NCI-H82 treated with DMSO at 0.1 percent for 48 hours (cell line): ENCODE data around the gene SAMD10.
"Not testable (repeated sequence)": the region's sequence is repeated elsewhere in the genome, so short reads cannot be mapped to it uniquely, and the experiment has no call there.

Experiments
- DNase-seq: peaks from one replicate; lab custom pipeline; 2025; ENCODE audit not compliant: unreplicated experiment; lab: John Stamatoyannopoulos, UW

SAMD10 gene

DNA sequence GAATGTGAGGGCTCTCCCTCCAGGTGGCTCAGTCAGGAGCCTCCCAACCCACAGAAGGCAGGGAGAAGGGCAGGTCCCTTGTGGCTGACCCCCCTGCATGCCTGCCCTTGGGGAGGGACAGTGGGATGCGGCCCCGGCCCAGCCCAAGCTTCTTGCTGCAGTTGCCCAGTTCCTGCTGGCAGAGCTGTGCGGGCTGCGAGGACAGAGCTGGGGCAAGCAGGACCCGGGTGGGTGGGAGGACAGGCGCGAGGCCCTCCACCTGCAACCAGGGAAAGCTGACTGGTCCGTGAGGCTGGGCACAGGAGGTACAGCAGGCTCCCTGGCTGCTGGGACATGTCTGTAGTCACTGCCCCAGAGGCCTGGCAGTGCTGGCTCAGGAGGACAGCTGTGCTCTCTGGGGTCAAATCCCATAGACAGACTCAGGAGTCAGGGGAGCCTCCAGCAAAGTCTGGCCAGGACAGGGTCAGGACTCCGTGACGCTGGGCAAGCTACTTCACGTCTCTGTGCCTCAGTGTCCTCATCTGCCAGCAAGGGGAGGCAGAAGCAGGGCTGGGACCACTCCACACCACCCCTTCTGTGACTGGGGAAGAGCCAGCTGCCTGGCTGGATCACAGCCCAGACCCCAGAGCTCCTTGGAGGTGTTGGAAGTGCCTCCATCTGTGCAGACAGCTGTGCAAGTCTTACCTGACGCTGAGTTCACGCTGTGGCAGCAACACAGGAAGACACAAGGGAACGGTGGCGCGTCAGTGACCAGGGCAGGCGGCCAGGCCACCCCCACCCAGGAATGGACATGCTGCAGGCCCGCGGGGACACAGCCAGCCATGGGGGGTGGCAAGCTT, 36.3 kb downstream of the SAMD10 start:
- DNase-seq, result no peak

DNA sequence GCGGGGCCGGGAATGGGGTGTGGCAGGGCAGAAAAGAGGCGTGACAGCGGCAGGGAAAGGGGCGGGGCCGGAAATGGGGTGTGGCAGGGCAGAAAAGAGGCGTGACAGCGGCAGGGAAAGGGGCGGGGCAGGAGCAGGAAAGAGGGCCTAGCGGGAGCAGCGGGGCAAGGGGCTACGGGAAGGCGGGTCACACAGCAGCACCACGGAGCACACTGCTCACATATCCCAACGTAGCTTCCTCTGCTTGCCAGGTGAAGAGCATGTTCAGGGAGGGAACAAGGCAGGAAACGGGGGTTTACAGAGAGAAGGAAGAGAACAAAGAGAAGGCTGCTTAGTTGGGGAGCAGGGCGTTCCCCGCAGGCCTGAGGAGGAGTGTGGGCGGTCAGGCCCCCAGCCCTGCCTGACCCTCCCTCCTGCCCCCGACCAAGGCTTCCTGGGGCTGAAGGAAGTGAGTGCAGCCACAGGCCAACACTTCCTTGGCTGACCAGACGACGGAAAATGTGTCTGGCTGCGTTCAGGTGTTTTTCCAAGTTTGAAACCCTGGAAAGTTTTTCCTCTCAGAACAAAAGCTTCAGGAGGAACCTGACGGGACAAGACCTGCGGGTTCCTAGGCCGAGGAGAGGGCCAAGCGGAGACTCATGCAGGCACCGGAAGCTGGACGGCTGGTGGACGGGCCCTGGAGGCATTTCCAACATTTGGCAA, 37.0 kb downstream of the SAMD10 start:
- no peak for DNase-seq

GRCh38 chr20:63941282-63942081, 38.0 kb downstream of the SAMD10 start:
- DNase-seq, result no peak

- no peak for DNase-seq
Observed at GRCh38 chr20:63940472-63941266, 38.8 kb downstream of the SAMD10 start.

- no peak for DNase-seq
Observed at GRCh38 chr20:63940071-63940471, 39.4 kb downstream of the SAMD10 start.

- DNase-seq, result no peak
Observed at GRCh38 chr20:63939061-63939935, 40.1 kb downstream of the SAMD10 start.

- no peak for DNase-seq
Observed at GRCh38 chr20:63937596-63937995, 41.8 kb downstream of the SAMD10 start.

DNA sequence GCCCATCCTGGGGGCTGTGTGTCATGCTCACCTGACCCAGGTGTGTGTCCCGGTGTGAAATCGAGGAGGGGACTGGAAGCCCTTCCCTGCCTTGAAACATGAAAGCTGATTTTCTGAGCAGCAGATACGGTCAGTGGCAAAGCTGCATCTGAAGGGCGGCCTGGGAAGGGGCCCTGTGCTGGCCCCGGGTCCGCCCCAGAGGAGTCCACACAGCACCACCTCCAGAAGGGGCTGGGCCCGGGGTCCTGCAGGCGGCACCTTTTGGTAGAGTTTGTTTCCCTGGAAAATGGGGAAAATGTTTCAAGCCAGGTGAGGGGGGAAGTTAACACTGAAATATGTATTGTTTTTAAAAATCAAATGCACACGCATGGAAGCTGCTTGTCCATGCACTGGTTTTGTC, 44.0 kb downstream of the SAMD10 start:
- DNase-seq, result no peak

DNA sequence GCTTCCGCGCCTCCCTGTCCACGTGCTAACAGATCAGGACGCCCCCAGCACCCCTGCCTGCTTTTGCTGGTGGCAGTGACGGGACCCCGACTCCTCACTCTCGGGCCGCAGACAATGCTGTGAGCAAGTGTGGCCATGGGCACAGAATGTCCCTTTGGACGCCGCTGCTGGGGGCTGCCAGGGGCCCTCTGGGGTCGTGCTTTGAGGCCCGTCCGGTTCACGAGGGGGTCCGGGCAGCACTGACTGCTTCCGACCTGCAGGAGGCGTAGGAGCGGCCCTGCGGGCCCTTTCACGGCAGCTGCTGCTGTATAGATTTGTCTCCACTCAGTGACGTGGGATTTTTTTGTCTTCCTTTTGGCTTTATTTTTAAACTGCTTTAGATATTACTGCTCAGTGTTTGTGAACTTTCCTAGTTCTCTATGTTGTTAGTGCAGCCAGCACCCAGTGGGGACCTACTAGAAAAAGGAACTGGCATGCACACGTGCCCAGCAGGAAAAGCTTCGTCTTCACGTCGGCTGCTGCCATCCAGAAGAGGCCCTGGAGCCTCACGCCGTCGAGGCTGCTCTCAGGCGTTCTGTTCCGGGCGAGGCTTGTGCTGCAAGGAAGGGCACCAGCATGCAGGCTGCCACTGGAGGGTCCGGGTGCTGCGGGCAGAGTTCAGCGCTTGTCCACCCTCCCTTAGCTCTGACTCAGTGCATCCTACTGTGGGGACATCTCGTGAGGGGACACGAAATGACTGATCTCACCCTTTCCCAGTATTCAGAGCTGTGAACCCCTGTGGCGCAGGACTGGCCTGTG, 45.0 kb downstream of the SAMD10 start:
- no peak for DNase-seq

DNA sequence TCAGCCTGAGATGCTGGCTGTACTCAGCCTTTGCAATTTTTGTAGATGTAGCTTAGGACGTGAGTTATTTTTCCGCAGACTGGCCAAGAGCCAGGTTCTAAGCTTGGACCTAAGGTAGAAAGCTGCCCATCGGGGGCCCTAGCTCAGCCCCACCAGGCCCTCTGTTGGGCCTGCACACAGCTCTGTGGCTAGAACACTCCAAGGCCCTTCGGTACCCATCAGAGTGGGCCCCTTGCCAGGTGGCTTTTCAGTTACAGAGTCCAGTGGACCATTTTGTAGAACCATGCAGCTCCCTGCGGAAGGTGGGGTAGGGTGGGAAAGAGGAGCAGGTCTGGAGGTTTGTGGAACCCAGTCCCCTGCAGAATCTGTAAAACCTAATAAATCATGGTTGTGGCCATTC, 45.8 kb downstream of the SAMD10 start:
- no peak for DNase-seq

DNA sequence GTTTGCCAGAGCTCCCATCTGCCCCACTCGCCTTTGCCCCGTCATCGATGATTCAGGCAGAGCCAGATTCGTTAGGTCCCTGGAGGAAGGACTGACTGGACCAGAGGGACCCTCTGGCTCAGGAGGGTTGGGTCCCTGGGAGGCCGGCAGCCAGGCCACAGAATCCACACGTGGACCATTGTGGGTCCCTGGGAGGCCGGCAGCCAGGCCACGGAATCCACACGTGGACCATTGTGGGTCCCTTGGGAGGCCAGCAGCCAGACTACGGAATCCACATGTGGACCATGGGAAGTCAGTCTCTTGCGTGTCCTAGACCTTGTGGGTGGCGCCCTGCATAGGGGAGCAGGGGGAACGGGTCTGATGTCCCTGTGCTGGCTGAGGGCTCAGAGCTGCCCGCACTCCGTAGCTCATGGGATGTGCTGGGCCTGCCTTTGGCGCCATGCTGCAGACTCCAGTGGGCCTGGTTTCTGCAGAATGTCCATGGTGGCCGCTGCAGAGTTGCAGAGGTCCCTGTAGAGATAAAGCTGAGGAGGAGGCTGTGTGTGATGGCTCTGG, 46.8 kb downstream of the SAMD10 start:
- no peak for DNase-seq

DNA sequence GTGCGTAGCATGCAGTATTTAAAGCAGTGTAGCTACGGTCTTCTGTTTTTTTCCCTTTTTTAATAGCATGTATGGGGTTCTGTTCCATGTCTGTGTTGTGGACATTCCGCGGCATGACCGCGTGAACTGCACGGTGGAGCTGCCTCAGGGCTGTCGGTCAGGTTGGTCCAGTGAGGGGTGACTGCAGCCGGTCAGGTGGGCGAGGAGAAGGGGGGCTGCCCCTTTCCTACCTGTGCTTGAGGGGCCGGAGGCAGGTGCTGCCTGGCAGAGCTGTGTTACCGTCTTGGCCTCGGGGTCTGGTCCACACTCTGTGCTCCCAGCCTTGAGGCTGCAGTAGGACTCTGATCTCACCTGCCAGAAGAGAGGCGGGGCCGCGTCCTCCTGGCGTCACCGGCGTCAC, 47.7 kb downstream of the SAMD10 start:
- DNase-seq, result no peak

DNA sequence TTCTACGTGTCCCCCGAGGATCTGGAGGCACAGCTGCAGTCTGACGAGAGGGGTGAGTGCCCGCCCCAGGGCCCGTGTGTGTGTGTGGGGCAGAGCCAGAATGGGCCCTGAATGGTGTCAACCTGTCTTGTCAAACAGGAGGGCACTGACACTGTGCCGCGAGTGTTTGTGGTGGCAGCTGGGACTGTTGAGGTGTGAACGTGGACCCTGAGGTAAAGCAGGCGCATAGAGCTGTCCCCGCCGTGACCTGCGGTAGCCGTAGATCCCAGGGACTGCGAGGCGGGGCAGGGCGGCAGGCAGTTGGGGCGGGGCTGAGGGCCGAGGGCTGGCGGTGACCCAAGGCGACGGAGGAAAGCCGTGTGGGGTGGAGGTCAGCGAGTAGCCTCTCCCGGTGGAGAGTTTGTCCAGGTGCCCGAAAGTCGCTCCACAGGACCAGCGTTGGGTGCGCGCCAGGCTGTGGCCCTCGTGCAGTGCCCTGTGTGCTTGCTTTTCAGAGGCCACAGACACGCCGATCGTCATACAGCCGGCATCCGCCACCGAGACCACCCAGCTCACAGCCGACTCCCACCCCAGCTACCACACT, 48.4 kb downstream of the SAMD10 start:
- no peak for DNase-seq

GRCh38 chr20:63929473-63929883, 50.0 kb downstream of the SAMD10 start:
- DNase-seq, result not testable (repeated sequence)

- no peak for DNase-seq
Observed at GRCh38 chr20:63929071-63929470, 50.4 kb downstream of the SAMD10 start.

- no peak for DNase-seq
Observed at GRCh38 chr20:63926298-63926697, 53.1 kb downstream of the SAMD10 start.

- no peak for DNase-seq
Observed at GRCh38 chr20:63924241-63924640, 55.2 kb downstream of the SAMD10 start.
